ENCODE results near the gene ZEB1.
"Not testable (repeated sequence)": the region's sequence is repeated elsewhere in the genome, so short reads cannot be mapped to it uniquely, and the experiment has no call there.

Gene ZEB1

DNA sequence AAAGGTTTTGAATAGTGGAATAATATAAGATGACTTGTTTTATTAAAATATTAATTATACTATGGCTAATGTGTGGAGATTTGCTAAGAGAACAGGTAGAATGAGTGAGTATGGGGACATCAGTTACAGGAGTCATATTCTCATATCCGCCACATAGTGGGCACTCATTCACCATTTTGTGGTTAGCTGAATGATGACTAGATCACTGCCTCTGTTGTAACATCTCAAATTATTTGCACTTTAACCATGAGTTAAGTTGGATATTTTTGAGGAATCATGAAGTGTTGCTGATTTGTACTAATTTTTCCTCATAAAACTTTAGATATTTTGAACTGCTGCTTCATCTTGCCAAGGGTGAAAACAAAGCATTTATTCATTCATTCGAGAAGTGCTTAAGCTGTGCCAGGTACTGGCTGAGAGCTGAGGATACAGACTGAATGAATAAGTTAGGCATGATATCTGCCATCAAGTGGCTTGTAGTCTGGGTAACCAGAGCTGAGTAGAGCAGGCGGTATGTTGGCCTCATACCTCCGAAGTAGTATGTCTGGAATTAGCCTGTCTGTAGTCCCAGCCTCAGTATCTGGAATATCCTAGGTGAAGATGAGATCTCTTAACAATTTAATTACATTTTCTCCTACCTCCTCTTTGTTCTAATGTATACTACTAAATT lies 100.5 kb downstream of the ZEB1 start:
- DNase-seq (ENCODE audit: low read depth in 3 of 3, low spot score in 1 of 3) = no peak

GRCh38 chr10:31421322-31421721 lies 102.3 kb downstream of the ZEB1 start:
- DNase-seq (ENCODE audit: low read depth in 3 of 3, low spot score in 1 of 3) = no peak

DNA sequence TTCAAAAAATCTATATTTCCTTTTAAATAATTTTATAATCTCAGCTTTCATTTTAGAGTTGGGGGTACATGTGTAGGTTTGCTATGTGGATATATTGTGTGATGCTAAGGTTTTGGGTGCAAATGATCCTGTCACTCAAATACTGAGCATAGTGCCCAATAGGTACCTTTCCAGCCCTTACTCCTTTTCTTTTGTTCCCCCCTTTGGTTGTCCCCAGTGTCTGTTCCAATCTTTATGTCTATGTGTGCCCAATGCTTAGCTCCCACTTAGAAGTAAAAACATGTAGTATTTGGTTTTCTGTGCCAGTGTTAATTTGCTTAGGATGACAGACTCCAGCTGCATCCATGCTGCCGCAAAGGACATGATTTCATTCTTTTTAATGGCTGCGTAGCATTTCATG lies 103.6 kb downstream of the ZEB1 start:
- no peak for DNase-seq (ENCODE audit: low read depth in 3 of 3, low spot score in 1 of 3)

GRCh38 chr10:31424473-31424872 lies 105.5 kb downstream of the ZEB1 start:
- no peak for DNase-seq (ENCODE audit: low read depth in 3 of 3, low spot score in 1 of 3)

GRCh38 chr10:31426401-31426800 lies 107.4 kb downstream of the ZEB1 start:
- DNase-seq (ENCODE audit: low read depth in 3 of 3, low spot score in 1 of 3) = no peak

- not testable (repeated sequence) for DNase-seq (ENCODE audit: low read depth in 3 of 3, low spot score in 1 of 3)
Observed at GRCh38 chr10:31427334-31427733, 108.3 kb downstream of the ZEB1 start.

GRCh38 chr10:31428499-31428898 lies 109.5 kb downstream of the ZEB1 start:
- DNase-seq (ENCODE audit: low read depth in 3 of 3, low spot score in 1 of 3) = not testable (repeated sequence)

- DNase-seq (ENCODE audit: low read depth in 3 of 3, low spot score in 1 of 3) = no peak
Observed at GRCh38 chr10:31431021-31431420, 112.0 kb downstream of the ZEB1 start.

GRCh38 chr10:31437959-31438358 lies 118.9 kb downstream of the ZEB1 start:
- DNase-seq (ENCODE audit: low read depth in 3 of 3, low spot score in 1 of 3) = no peak

GRCh38 chr10:31451766-31452165 lies 132.8 kb downstream of the ZEB1 start:
- DNase-seq (ENCODE audit: low read depth in 3 of 3, low spot score in 1 of 3) = no peak

GRCh38 chr10:31456468-31456867 lies 137.5 kb downstream of the ZEB1 start:
- no peak for DNase-seq (ENCODE audit: low read depth in 3 of 3, low spot score in 1 of 3)

DNA sequence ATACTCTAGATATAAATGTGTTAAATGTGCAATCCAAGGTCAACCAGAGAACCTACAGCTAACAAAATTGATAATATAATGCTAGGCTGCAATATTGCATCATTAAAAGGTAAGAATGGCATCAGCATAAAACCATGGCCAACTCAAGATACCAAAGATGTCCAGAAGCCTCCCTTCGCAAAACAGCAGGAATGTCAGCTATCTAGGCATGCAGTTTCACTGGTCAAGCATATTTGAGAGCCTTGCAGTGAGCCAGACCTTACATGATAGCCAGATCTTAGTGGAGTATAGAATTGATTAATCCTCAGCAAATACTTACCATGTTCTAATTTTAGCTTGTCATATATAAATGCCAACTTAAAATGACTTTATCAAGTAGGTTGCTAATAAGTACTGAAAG lies 138.8 kb downstream of the ZEB1 start:
- DNase-seq (ENCODE audit: low read depth in 3 of 3, low spot score in 1 of 3) = no peak

GRCh38 chr10:31458974-31459373 lies 140.0 kb downstream of the ZEB1 start:
- DNase-seq (ENCODE audit: low read depth in 3 of 3, low spot score in 1 of 3) = no peak

GRCh38 chr10:31460242-31460641 lies 141.2 kb downstream of the ZEB1 start:
- DNase-seq (ENCODE audit: low read depth in 3 of 3, low spot score in 1 of 3) = no peak

DNA sequence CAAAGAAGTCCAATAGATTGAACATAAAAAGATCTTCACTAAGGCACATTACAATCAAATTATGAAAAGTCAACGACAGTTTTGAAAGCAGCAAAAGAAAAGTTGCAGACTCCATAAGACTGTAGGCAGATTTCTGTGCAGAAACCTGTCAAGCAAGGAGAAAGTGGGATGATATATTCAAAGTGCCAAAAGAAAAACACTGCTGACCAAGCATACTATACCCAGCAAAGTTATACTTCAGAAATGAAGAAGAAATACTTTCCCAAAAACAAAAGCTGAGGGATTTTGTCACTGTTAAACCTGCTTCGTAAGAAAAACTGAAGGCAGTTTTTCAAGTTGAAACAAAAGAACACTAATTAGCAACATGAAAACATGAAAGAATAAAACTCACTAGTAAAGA lies 145.5 kb downstream of the ZEB1 start:
- DNase-seq (ENCODE audit: low read depth in 3 of 3, low spot score in 1 of 3) = no peak

GRCh38 chr10:31466313-31466712 lies 147.3 kb downstream of the ZEB1 start:
- no peak for DNase-seq (ENCODE audit: low read depth in 3 of 3, low spot score in 1 of 3)

GRCh38 chr10:31467791-31468535 lies 148.9 kb downstream of the ZEB1 start:
- DNase-seq (ENCODE audit: low read depth in 3 of 3, low spot score in 1 of 3) = no peak

DNA sequence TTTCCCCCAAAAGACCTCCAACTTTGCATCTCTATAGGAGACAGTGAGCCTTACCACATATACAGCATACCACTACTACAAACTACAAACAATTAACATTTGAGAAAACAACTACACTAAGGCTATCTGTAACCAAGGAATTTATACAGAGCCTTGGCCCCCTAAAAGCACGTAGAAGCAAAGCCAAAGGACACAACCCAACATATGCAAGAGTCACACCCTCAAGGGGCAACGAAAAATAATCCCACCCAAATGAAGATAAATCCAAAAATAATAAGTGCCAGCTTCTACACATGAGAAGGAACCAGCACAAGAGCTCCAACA lies 149.5 kb downstream of the ZEB1 start:
- DNase-seq (ENCODE audit: low read depth in 3 of 3, low spot score in 1 of 3) = no peak

- no peak for DNase-seq (ENCODE audit: low read depth in 3 of 3, low spot score in 1 of 3)
Observed at GRCh38 chr10:31475519-31475918, 156.5 kb downstream of the ZEB1 start.

GRCh38 chr10:31476088-31476487 lies 157.1 kb downstream of the ZEB1 start:
- DNase-seq (ENCODE audit: low read depth in 3 of 3, low spot score in 1 of 3) = no peak

- DNase-seq (ENCODE audit: low read depth in 3 of 3, low spot score in 1 of 3) = no peak
Observed at GRCh38 chr10:31477584-31477983, 158.6 kb downstream of the ZEB1 start.

DNA sequence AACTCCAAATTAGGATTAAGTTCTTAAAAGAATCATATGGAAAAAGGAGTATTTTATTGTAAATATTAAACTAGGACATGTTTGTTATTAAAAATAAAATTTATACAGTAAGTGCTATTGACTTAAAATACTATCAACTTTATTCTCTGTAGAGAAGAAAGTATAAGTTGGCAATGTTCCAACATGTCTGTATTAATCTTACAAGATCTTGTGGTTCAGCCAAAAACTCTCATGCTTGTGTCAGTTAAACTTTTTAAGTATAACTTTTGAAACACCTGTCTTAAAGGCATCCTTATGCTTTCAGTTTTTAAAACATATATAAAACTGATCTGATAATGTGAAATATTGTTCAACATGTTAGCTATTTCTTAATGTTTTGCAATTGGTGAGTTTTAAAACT lies 160.7 kb downstream of the ZEB1 start:
- DNase-seq (ENCODE audit: low read depth in 3 of 3, low spot score in 1 of 3) = no peak

DNA sequence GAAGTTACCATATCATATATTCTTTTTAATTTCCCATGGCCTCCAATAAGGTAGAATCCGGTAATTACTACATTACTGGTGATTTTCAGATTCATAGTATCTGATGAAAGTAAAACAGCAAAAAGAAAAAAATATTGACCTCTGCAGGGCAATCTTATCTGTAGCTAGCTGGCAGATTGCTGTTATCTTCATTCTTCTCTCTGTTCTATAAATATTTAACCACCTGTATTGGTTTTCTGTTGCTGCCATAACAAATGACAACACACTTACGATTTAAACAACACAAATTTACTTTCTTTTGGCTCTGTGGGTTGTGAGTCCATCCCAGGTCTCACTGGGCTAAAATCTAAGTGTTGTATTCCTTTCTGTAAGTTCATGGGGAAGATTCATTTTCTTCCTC lies 164.5 kb downstream of the ZEB1 start:
- DNase-seq (ENCODE audit: low read depth in 3 of 3, low spot score in 1 of 3) = no peak

Measured in stimulated activated CD4-positive, alpha-beta T cell treated with anti-CD3 and anti-CD28 coated beads, TNF-alpha, amount 100 ng/mL, for 1 hour (primary cell).